Breast epithelium (tissue), 3 donors: ENCODE data around the gene TRMU.
"Not testable (repeated sequence)": the region's sequence is repeated elsewhere in the genome, so short reads cannot be mapped to it uniquely, and the experiment has no call there.

Experiments used
- POLR2AphosphoS5 ChIP-seq, 3 donors: sonication (generic); formaldehyde crosslinking; IDR thresholded peaks; one replicate each; pipeline ENCODE4 v1.6.1; 2017; ENCODE audit warnings: antibody characterized with exemption in 3 of 3
- TF ChIP-seq, protein P1 (sequence below), 3 donors: fragments of 450-650 bp; IDR thresholded peaks; one replicate each; pipeline ENCODE4 v1.5.1; 2016 to 2017; ENCODE audit warnings: antibody characterized with exemption in 3 of 3, mild to moderate bottlenecking in 3 of 3, moderate library complexity in 3 of 3

- TF ChIP-seq, protein P1, sequence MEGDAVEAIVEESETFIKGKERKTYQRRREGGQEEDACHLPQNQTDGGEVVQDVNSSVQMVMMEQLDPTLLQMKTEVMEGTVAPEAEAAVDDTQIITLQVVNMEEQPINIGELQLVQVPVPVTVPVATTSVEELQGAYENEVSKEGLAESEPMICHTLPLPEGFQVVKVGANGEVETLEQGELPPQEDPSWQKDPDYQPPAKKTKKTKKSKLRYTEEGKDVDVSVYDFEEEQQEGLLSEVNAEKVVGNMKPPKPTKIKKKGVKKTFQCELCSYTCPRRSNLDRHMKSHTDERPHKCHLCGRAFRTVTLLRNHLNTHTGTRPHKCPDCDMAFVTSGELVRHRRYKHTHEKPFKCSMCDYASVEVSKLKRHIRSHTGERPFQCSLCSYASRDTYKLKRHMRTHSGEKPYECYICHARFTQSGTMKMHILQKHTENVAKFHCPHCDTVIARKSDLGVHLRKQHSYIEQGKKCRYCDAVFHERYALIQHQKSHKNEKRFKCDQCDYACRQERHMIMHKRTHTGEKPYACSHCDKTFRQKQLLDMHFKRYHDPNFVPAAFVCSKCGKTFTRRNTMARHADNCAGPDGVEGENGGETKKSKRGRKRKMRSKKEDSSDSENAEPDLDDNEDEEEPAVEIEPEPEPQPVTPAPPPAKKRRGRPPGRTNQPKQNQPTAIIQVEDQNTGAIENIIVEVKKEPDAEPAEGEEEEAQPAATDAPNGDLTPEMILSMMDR (IDR thresholded peaks at IDR 0.05), result not testable (repeated sequence)
- not testable (repeated sequence) for TF ChIP-seq POLR2AphosphoS5 (IDR thresholded peaks at IDR 0.05)
These were observed 68.4 kb downstream of the TRMU start for GRCh38 chr22:46403880-46404279.
